ENCODE measurements around the gene BORCS5.
A peak's percentile ranks its signal among the peaks of the same experiment; 100 is the strongest.

Gene BORCS5

GRCh38 chr12:12353807-12354206 is 3.1 kb upstream of the BORCS5 start:
- no peak for DNase-seq

GRCh38 chr12:12356467-12356895 is 397 bp upstream of the BORCS5 start:
- DNase-seq: no peak

- DNase-seq: peak in 1 of 2 donors; percentile 46
Measured at GRCh38 chr12:12357719-12358461, 1.0 kb downstream of the BORCS5 start.

DNA sequence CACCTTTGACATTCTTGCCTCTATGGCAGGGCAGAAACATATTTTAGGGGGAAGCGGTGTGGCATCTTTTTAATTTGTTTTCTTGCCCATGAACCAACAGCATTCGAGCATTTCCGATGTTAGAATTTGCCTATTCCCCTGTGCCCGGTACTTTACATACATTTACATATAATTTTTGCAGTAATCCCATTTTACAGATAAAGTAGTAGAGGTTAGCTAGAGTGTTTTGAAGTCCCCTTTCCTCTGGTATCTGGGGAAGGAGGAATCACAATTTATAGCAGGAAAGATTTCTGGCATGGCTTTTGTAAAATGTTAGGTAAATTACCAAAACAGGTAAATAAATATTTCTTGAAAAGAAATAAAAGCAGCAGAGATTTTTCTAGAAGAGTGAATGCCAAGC is 1.6 kb downstream of the BORCS5 start:
- DNase-seq: no peak

DNA sequence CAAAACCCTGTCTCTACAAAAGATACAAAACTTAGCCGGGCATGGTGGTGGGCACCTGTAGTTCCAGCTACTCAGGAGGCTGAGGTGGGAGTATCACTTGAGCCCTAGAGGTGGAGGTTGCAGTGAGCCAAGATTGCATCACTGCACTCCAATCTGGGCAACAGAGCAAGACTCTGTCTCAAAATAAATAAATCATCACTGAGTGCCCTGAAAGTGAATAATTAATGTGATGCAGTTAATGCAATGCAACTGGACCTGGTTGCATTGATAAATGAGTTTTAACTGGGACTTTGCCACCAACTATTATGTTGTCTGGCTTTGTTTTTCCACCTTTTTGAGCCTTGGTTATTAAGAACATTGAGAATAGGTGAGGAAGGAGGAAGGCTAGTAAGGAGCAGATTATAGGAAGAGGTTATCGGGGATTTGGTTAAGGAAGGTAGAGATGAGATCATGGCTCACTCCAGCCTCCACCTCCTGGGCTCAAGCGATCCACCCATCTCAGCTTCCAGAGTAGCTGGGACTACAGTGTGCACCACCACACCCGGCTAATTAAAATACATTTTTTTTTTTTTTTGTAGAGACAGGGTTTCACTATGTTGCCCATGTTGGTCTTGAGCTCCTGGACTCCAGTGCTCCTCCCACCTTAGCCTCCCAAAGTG is 8.0 kb downstream of the BORCS5 start:
- DNase-seq: no peak

DNA sequence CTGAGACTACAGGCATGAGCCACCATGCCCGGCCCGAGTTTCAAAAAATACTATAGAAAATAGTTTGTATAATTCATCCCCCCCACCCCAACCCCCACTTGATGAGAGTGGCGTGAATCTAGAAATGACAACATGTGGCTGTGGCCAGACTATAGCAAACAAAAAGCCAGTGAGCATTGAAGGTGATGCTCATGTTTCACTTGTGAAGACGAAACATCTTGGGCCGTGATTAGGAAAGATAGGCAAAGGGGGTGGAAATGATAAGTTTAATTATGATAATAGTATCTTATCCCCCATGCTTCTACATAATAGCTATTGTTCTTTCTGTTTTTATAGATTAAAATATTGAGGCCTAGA is 8.5 kb downstream of the BORCS5 start:
- no peak for DNase-seq

GRCh38 chr12:12365931-12366431 is 9.1 kb downstream of the BORCS5 start:
- DNase-seq: peak; percentile 70 to 85

- DNase-seq: no peak
Measured at GRCh38 chr12:12366701-12367481, 10.0 kb downstream of the BORCS5 start.

- no peak for DNase-seq
Measured at GRCh38 chr12:12367482-12367998, 10.7 kb downstream of the BORCS5 start.

DNA sequence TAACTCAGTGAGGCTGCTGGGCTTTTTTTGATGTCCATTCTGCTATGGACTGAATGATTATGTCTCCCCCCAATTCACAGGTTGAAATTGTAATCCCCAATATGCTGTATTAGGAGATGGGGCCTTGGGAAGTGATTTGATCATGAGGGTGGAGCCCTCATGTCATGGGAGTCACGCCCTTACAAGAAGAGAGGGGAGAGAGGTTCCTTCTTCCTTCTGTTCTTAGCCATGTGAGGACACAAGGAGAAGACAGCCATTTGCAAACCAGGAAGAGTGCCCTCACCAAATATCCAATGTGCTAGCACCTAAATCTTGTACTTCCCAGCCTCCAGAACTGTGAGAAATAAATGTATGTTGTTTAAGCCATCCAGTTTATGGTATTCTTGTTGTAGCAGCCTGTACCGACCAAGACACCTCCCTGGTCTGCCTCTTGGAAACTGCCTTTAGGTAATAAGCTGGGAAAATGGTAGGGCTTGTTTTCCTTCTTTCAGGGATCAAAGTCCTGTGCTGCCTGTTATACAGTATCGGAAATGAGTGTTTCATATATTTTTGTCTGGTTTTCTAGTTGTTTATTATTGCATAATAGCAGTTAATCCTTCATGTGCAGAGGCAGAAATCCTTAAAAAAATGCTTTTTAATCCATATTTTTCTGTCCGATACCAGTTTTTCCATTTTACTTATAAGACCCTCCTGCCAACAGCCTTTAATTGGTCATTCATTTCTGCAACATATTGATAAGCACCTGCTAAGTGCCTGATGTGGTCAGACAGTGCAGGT is 16.3 kb downstream of the BORCS5 start:
- peak; percentile 13 to 19 for DNase-seq

- peak; percentile 53 to 84 for DNase-seq
Measured at GRCh38 chr12:12376646-12377448, 20.0 kb downstream of the BORCS5 start.

DNA sequence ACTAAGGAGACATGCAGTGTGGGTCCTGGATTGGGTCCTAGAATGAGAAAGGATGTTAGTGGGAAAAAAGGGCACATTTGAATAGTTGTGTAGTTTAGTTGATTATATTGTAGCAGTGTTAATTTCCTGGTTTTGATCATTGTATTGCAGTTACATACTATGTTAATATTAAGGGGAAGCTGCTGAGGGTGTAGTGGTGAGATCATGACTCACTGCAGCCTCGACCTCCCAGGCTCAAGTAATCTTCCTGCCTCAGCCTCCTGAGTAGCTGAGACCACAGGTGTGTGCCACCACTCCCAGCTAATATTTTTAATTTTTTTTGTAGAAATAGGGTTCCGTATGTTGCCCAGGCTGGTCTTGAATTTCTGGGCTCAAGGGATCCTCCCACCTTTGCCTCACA is 21.7 kb downstream of the BORCS5 start:
- peak; percentile 16 to 44 for DNase-seq

GRCh38 chr12:12379831-12380730 is 23.2 kb downstream of the BORCS5 start:
- peak; percentile 58 to 78 for DNase-seq

DNA sequence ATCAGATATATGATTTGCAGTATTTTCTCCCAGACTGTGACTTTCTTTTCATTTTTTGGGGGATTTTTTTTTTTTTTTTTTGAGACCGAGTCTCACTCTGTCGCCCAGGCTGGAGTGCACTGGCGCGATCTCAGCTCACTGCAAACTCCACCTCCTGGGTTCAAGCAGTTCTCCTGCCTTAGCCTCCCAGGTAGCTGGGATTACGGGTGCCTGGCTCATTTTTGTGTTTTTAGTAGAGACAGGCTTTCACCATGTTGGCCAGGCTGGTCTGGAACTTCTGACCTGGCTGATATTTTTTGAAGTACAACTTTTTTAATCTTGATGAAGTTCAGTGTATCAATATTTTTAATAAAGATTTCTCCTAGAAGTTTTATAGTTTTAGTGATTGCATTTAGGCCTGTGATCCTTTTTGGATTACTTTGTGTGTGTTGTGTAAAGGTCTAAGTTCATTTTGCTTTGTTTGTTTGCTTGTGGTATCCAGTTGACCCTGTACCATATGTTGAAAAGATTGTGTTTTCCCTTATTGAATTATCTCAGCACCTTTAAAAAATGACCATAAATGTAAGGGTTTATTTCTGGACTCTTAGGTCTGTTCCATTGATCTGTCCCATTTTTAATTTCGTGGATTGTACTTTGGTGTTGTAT is 24.2 kb downstream of the BORCS5 start:
- DNase-seq: no peak

DNA sequence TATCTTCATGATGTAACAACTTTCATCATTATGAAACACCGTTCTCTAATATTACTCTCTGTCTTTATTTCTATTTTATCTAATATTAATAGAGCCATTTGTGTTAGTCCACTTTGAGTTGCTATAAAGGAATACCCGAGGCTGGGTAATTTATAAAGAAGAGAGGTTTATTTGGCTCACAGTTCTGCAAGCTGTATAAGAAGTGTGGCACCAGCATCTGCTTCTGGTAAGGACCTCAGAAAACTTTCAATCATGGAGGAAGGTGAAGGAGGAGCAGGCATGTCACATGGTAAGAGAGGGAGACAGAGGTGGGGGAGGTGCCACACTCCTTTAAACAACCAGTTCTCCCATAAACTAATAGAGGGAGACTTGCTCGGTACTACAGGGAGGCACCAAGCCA is 25.1 kb downstream of the BORCS5 start:
- no peak for DNase-seq

- DNase-seq: no peak
Measured at GRCh38 chr12:12384571-12385340, 27.9 kb downstream of the BORCS5 start.

DNA sequence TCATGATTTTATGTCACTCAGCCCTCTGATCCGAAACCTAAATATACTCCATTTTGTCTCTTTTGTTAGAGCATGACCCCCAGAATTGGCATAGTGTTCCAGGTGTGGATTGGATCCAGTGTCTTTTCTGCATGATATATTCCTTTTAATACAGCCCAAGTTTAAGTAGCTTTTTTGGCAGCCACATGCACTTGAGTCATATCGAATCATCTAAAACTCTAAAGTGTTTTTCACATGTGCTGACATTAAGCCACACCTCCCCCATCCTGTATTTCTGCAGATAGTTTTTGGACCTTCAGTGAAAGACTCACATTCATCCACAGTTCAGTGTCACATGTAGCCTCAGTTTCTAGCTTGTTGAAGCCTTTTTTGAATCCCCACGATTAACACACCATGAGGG is 30.6 kb downstream of the BORCS5 start:
- no peak for DNase-seq

DNA sequence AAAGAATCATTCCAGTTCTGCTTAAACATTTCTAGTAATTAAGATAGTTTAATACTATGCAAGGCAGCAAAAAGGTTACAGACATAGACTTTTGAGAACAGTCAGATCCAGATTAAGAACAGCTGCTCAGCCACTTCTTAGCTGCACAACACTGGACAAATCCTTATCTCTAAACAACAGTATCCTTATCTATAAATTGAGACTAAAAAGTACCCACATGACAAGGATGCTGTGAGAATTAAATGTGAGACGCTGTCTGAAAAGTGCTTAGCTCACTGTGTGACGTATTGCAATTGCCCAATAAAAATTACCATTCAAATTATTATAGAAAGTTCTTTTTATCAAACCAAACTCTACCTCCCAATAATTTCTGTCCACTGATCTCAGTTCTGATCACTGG is 35.5 kb downstream of the BORCS5 start:
- no peak for DNase-seq

- no peak for DNase-seq
Measured at GRCh38 chr12:12393171-12393570, 36.3 kb downstream of the BORCS5 start.
